Upper lobe of left lung (tissue), 6 donors: ENCODE measurements around the gene AXL. TPM values are rescaled to one million over a fixed set of nuclear protein-coding genes. Genes with fewer than 3 reads are reported as not detected.
"Not testable (repeated sequence)": the region's sequence is repeated elsewhere in the genome, so short reads cannot be mapped to it uniquely, and the experiment has no call there.

Source experiments
- ATAC-seq, 2 donors: fragments of 200-7000 bp; cut with Tn5 transposase; one replicate each; pipeline ENCODE4 v1.9.1; 2022; ENCODE audit warnings: mild to moderate bottlenecking in 2 of 2, moderate library complexity in 2 of 2; ENCODE audit not compliant: low FRiP score in 2 of 2
- DNase-seq, 2 donors: peaks; one replicate each; pipeline ENCODE4 v3.0.0-alpha.2; 2019 to 2020
- H3K27ac ChIP-seq, 4 donors: fragments of 200-600 bp; sonication (generic); one replicate each; pipeline ENCODE4 v1.5.1; 2016 to 2019
- H3K27me3 ChIP-seq, 4 donors: fragments of 200-600 bp; sonication (generic); one replicate each; pipeline ENCODE4 v1.5.1; 2017 to 2019
- H3K36me3 ChIP-seq, 4 donors: fragments of 200-600 bp; sonication (generic); one replicate each; pipeline ENCODE4 v1.5.1; 2016 to 2019
- H3K4me1 ChIP-seq, 4 donors: fragments of 200-600 bp; sonication (generic); one replicate each; pipeline ENCODE4 v1.5.1; 2018 to 2019
- H3K4me3 ChIP-seq, 4 donors: fragments of 200-600 bp; sonication (generic); one replicate each; pipeline ENCODE4 v1.5.1; 2017 to 2019; ENCODE audit warnings: mild to moderate bottlenecking in 2 of 4, moderate library complexity in 1 of 4
- H3K9me3 ChIP-seq, 4 donors: fragments of 200-600 bp; sonication (generic); one replicate each; pipeline ENCODE4 v1.5.1; 2018 to 2019
- CTCF ChIP-seq, 6 experiments: fragments of 450-650 bp in 4 of 6; fragments of 200-600 bp in 2 of 6; sonication (generic) in 2 of 6; IDR thresholded peaks; one replicate each; pipeline ENCODE4 v1.5.1; 2016 to 2019; ENCODE audit warnings: antibody characterized with exemption in 6 of 6
- EP300 ChIP-seq, 4 donors: sonication (generic); formaldehyde crosslinking; IDR thresholded peaks; one replicate each; pipeline ENCODE4 v1.5.1; 2017; ENCODE audit warnings: antibody characterized with exemption in 4 of 4, control low read depth in 2 of 4
- POLR2A ChIP-seq, 4 donors: fragments of 450-650 bp; IDR thresholded peaks; one replicate each; pipeline ENCODE4 v1.5.1; 2016 to 2017; ENCODE audit warnings: antibody characterized with exemption in 4 of 4, mild to moderate bottlenecking in 2 of 4
- POLR2AphosphoS5 ChIP-seq, 2 donors: sonication (generic); formaldehyde crosslinking; IDR thresholded peaks; one replicate each; pipeline ENCODE4 v1.5.1; 2017; ENCODE audit warnings: antibody characterized with exemption in 2 of 2
- WGBS, 2 donors: methylation state at CpG; one replicate each; pipeline ENCODE4 v1.1.5; 2017 to 2018; 5-methylcytosine and 5-hydroxymethylcytosine counted together
- total RNA-seq, 6 donors: library from RNA; depleted of rRNA in 4 of 6; stranded (reverse); fragments of >200 nt in 4 of 6; gene quantifications; one replicate each; pipeline versions ENCODE4 v1.1.0 to v1.2.1, GENCODE V29; 2016 to 2021
- donor health status: DM: no; HTN: no; CAD: no; lungs with moderate emphysema.
- donor health status: DM: no; HTN: yes; CAD: no; lungs with severe emphysema.

Gene AXL
- total RNA-seq, 6 donors from 2014 or later, result 28.4 to 96.9 (median 71.7) TPM

GRCh38 chr19:41226874-41227390 lies 7.9 kb downstream of the AXL start:
- H3K4me1 ChIP-seq, result peaks cover 13 to 16% (median 14%) of the 10 kb centered on the region in 4 donors
- ATAC-seq, result no peak

DNA sequence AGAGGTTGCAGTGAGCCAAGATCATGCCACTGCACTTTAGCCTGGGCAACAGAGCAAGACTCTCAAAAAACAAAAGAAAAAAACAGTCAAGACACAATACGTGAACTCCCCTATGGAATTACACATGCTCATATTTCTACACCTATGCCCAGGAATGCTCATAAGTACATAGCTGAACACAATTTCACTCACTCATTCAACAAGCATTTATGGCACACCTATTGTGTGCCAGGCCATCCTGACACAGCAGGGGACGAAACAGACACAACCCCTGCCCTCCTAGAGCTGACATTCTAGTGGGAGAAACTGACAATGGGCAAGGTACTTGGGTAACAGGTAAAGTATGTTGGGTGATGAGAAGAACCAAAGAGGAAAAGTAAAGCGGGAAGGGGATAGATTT lies 9.5 kb downstream of the AXL start:
- peaks cover 13 to 16% (median 14%) of the 10 kb centered on the region in 4 donors for H3K4me1 ChIP-seq
- H3K27ac ChIP-seq, result no peak overlapping the region
- H3K36me3 ChIP-seq, result no peaks in the 10 kb centered on the region
- TF ChIP-seq EP300 (IDR thresholded peaks at IDR 0.05) (no peak), POLR2AphosphoS5 (IDR thresholded peaks at IDR 0.05) (no peak), CTCF (IDR thresholded peaks at IDR 0.05) (no peak), POLR2A (IDR thresholded peaks at IDR 0.05) (no peak)
- ATAC-seq (no peak), DNase-seq (no peak)
- H3K9me3 ChIP-seq, result no peaks in the 10 kb centered on the region
- peaks cover 0 to 6% (median 0%) of the 10 kb centered on the region in 4 donors for H3K27me3 ChIP-seq
- H3K4me3 ChIP-seq, result no peak overlapping the region
- WGBS, 2 donors, result 64 to 93% methylated on average over 3 of the region's 3 CpGs

More at GRCh38 chr19:41226874-41227390, 7.9 kb downstream of the AXL start:
- TF ChIP-seq POLR2A (IDR thresholded peaks at IDR 0.05) (no peak), POLR2AphosphoS5 (IDR thresholded peaks at IDR 0.05) (no peak), CTCF (IDR thresholded peaks at IDR 0.05) (no peak), EP300 (IDR thresholded peaks at IDR 0.05) (no peak)
- 54 to 60% methylated on average over 9 of the region's 9 CpGs for WGBS, 2 donors
- no peak for DNase-seq
- Histone ChIP-seq H3K9me3 (no peaks in the 10 kb centered on the region), H3K4me3 (peak overlapping the region in 3 of 4 donors; percentile 48 to 61 (median 56)), H3K27me3 (peaks cover 0 to 6% (median 0%) of the 10 kb centered on the region in 4 donors), H3K36me3 (peaks cover 0 to under 1% (median 0%) of the 10 kb centered on the region in 4 donors), H3K27ac (peak overlapping the region in 3 of 4 donors; percentile 65 to 83 (median 77))

- H3K4me3 ChIP-seq, H3K36me3 ChIP-seq, H3K27me3 ChIP-seq, ATAC-seq, DNase-seq, H3K27ac ChIP-seq, H3K9me3 ChIP-seq: not testable (repeated sequence)
- H3K4me1 ChIP-seq, result peaks cover 13 to 16% (median 14%) of the 10 kb centered on the region in 4 donors
- 84 to 88% methylated on average over 5 of the region's 5 CpGs for WGBS, 2 donors
These were observed 10.3 kb downstream of the AXL start for GRCh38 chr19:41229338-41229737.

DNA sequence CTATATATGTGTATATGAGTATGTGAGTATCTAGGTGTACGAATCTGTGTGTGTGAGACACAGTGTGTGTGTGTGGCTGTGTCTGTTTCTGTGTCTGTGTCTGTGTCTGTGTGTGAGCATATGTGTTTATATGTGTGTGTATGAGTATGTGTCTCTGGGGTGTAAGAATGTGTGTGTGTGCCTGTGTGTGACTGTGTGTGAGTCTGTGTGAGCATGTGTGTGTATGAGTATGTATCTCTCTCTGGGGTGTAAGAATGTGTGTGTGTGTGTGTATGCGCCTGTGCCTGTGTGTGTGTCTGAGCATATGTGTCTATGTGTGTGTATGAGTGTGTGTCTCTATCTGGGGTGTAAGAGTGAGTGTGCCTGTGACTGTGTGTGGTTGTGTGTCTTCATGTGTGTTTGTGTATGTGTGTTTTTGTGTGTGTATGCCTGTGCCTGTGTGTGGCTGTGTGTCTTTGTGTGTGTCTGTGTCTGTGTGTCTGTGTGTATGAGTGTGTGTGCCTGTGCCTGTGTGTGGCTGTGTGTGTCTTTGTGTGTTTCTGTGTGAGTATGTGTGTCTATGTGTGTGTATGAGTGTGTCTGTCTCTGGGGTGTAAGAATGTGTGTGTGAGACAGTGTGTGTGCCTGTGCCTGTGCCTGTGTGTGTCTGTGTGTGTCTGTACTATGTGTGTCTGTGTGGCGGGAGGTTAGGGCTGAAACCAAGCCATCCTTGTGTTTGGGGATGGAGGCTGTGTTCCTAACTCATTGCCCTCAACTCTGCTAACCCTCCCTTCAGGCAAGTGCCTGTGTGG lies 11.2 kb downstream of the AXL start:
- Histone ChIP-seq H3K27me3 (peaks cover 0 to 6% (median 0%) of the 10 kb centered on the region in 4 donors), H3K4me1 (peaks cover 13 to 16% (median 14%) of the 10 kb centered on the region in 4 donors), H3K27ac (no peak overlapping the region), H3K4me3 (no peak overlapping the region), H3K36me3 (peaks cover 0 to 3% (median 0%) of the 10 kb centered on the region in 4 donors), H3K9me3 (no peaks in the 10 kb centered on the region)
- TF ChIP-seq POLR2AphosphoS5 (IDR thresholded peaks at IDR 0.05), result no peak
- no peak for TF ChIP-seq POLR2A (IDR thresholded peaks at IDR 0.05)
- TF ChIP-seq CTCF (IDR thresholded peaks at IDR 0.05), result no peak
- no peak for TF ChIP-seq EP300 (IDR thresholded peaks at IDR 0.05)
- ATAC-seq (no peak), DNase-seq (no peak)
- 90 to 92% methylated on average over 2 to 3 of the region's 3 CpGs for WGBS, 2 donors

- WGBS, 2 donors, result 83 to 87% methylated on average over 8 of the region's 8 CpGs
- no peaks in the 10 kb centered on the region for H3K4me1 ChIP-seq
- H3K27ac ChIP-seq, result no peak overlapping the region
- DNase-seq, result no peak
- no peaks in the 10 kb centered on the region for H3K9me3 ChIP-seq
- H3K27me3 ChIP-seq, result no peaks in the 10 kb centered on the region
- H3K4me3 ChIP-seq, result no peak overlapping the region
- no peak for TF ChIP-seq CTCF (IDR thresholded peaks at IDR 0.05)
- TF ChIP-seq POLR2A (IDR thresholded peaks at IDR 0.05), result no peak
- no peak for TF ChIP-seq POLR2AphosphoS5 (IDR thresholded peaks at IDR 0.05)
- TF ChIP-seq EP300 (IDR thresholded peaks at IDR 0.05), result no peak
- peaks cover 0 to 10% (median 0%) of the 10 kb centered on the region in 4 donors for H3K36me3 ChIP-seq
- no peak for ATAC-seq
These were observed 13.7 kb downstream of the AXL start for GRCh38 chr19:41232686-41233085.
